Adrenal gland (tissue), 12 donors: ENCODE measurements around the gene PSMD6. TPM values are rescaled to one million over a fixed set of nuclear protein-coding genes. Genes with fewer than 3 reads are reported as not detected.

Experiments
- DNase-seq, 7 donors: peaks; one replicate each; pipeline ENCODE4 v3.0.0-alpha.2; 2019 to 2020
- H3K27ac ChIP-seq, 5 donors: fragments of 200-600 bp; sonication (generic) in 4 of 5; 1 replicate in 3 of 5; 2 replicates in 2 of 5; pipeline versions ENCODE4 v1.5.1 to v1.8.0; 2016 to 2020; ENCODE audit warnings: mild to moderate bottlenecking in 1 of 5
- H3K27me3 ChIP-seq: fragments of 200-600 bp; 2 replicates; pipeline ENCODE4 v1.8.0; 2021
- H3K36me3 ChIP-seq, 2 donors: fragments of 200-600 bp; replicated peaks in 1 of 2; 1 replicate in 1 of 2; 2 replicates in 1 of 2; pipeline versions ENCODE4 v1.5.1 to v1.8.0; 2018 to 2022
- H3K4me1 ChIP-seq, 2 donors: fragments of 200-600 bp; replicated peaks in 1 of 2; 1 replicate in 1 of 2; 2 replicates in 1 of 2; pipeline versions ENCODE4 v1.5.1 to v1.8.0; 2018 to 2021
- H3K4me3 ChIP-seq, 4 donors: fragments of 200-600 bp; sonication (generic) in 3 of 4; one replicate each; pipeline ENCODE4 v1.5.1; 2016 to 2018
- H3K9me3 ChIP-seq, 3 donors: fragments of 200-600 bp; sonication (generic) in 1 of 3; replicated peaks in 1 of 3; 1 replicate in 2 of 3; 2 replicates in 1 of 3; pipeline versions ENCODE4 v1.5.1 to v1.8.0; 2016 to 2021
- POLR2A ChIP-seq, 2 donors: fragments of 450-650 bp; IDR thresholded peaks; one replicate each; pipeline ENCODE4 v1.6.1; 2017; ENCODE audit warnings: antibody characterized with exemption in 2 of 2, mild to moderate bottlenecking in 2 of 2, moderate library complexity in 1 of 2
- WGBS, 4 donors: extraction: QIAGEN DNeasy Blood & Tissue Kit in 2 of 4; methylation state at CpG; one replicate each; pipeline versions ENCODE4 v1.1.5 to v1.1.7; 2013 to 2017; 5-methylcytosine and 5-hydroxymethylcytosine counted together
- intact Hi-C, 2 donors: fragments of 100-400 bp; cut with DNase I; formaldehyde crosslinking; loops; one replicate each; pipeline versions ENCODE4 v1.14.1 to v1.15.0; 2022 to 2023
- polyA plus RNA-seq, 3 donors: library from polyadenylated mRNA; stranded (reverse); fragments of 200-250 nt in 2 of 3; fragments of 350-450 nt in 1 of 3; fragmentation: Illumina TruSeq in 1 of 3; extraction: RNeasy Lipid Tissue Mini Kit (QIAGEN cat#74804) in 1 of 3; gene quantifications; one replicate each; pipeline ENCODE4 v1.2.3, GENCODE V29; 2013 to 2014
- total RNA-seq, 9 donors: library from RNA; depleted of rRNA in 4 of 9; stranded (reverse); fragments of >200 nt in 4 of 9; fragments of 120-200 nt in 1 of 9; fragmentation: NEBNext Ultra II Directional in 1 of 9; extraction: Animal tissue kit (Norgen Biotek cat#: 25700) in 1 of 9; gene quantifications; one replicate each; pipeline versions ENCODE4 v1.1.0 to v1.2.4, GENCODE V29; 2013 to 2023
- TF ChIP-seq, protein P1 (sequence below), 6 experiments: fragments of 450-650 bp in 4 of 6; fragments of 200-600 bp in 2 of 6; sonication (generic) in 1 of 6; IDR thresholded peaks; 1 replicate in 5 of 6; 2 replicates in 1 of 6; pipeline versions ENCODE4 v1.5.1 to v1.8.0; 2016 to 2021; ENCODE audit warnings: antibody characterized with exemption in 6 of 6, mild to moderate bottlenecking in 2 of 6, moderate library complexity in 1 of 6
- donor health status: healthy with polysubstance abuse.
- donor health status: Bipolar disorder and iron deficiency.
- donor health status: DM: yes; HTN: yes; CAD: no.
- donor health status: DM: no; HTN: no; CAD: no.
- donor health status: DM: no; HTN: no; CAD: no.
- donor health status: DM: yes; HTN: yes; CAD: no.

Gene PSMD6
- total and polyA plus RNA-seq, 12 donors = 52.8 to 206 (median 96.9) TPM

DNA sequence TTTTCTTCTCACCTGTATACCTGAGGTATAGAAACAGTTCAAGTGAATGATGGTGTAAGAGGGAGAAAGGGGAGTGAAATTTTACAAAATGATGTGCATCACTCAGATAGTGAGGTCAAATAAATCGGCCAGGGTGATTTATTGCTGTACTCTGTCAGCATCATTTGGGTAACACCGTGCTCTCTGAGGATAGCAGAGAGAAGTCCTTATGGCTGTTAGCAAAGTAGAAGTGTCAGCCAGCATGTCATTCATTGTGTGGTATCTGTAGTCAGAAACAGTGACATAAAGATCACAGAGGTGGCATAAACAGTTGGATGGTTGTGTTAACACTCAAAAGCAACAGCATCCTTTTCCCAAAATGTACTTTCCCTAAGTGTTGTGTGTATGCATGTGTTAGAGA, 53.4 kb downstream of the PSMD6 start:
- no peaks in the 10 kb centered on the region for H3K27me3 ChIP-seq
- H3K9me3 ChIP-seq = no peaks in the 10 kb centered on the region
- no peak for DNase-seq
- intact Hi-C loops = no loop called here
- WGBS, 4 donors = 15 to 29% (median 19%) methylated on average over 2 of the region's 2 CpGs
- H3K4me1 ChIP-seq = peaks cover 12 to 43% of the 10 kb centered on the region in 2 donors
- H3K4me3 ChIP-seq = no peak overlapping the region
- no peak overlapping the region for H3K27ac ChIP-seq
- H3K36me3 ChIP-seq = no peaks in the 10 kb centered on the region
- TF ChIP-seq, protein P1, sequence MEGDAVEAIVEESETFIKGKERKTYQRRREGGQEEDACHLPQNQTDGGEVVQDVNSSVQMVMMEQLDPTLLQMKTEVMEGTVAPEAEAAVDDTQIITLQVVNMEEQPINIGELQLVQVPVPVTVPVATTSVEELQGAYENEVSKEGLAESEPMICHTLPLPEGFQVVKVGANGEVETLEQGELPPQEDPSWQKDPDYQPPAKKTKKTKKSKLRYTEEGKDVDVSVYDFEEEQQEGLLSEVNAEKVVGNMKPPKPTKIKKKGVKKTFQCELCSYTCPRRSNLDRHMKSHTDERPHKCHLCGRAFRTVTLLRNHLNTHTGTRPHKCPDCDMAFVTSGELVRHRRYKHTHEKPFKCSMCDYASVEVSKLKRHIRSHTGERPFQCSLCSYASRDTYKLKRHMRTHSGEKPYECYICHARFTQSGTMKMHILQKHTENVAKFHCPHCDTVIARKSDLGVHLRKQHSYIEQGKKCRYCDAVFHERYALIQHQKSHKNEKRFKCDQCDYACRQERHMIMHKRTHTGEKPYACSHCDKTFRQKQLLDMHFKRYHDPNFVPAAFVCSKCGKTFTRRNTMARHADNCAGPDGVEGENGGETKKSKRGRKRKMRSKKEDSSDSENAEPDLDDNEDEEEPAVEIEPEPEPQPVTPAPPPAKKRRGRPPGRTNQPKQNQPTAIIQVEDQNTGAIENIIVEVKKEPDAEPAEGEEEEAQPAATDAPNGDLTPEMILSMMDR (IDR thresholded peaks at IDR 0.05) = no peak

DNA sequence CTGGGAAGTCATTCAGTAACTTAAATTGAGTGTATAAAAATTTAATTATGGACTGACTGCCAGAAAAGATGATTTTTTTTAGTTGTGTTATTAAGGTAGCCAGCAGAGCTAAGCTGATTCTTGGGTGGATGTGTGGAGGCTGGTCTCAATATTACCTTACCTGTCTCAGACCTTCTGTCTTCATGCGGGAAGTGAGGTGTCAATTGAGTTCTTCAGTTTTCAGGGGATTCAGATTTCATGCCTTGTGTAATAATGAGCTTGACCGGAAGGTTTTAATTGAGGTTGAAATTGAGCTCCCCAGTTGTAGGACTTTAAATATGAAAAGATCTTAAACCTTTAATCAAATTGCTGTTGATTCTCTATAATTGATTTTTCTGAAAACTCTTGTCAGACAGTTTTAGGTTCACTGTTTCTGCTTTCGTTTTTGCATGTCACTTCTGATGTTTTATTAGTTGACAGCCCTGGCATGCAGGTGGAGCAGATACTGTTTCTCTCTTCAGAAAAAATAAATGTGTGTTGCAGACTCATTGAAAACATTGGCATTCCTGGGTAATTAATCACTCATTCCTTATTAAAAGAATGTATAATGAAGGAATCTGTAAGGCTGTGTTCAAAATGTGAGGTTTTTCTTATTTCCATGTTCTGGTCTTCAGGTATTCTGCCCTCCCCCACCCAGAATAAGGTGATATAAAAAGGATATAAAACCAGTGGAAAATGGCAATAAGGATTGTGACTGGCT, 54.5 kb downstream of the PSMD6 start:
- Histone ChIP-seq H3K4me3 (no peak overlapping the region), H3K27me3 (no peaks in the 10 kb centered on the region), H3K27ac (peak overlapping the region in 2 of 5 donors; percentile 71), H3K36me3 (no peaks in the 10 kb centered on the region), H3K4me1 (peaks cover 12 to 45% of the 10 kb centered on the region in 2 donors), H3K9me3 (no peaks in the 10 kb centered on the region)
- 30 to 50% (median 43%) methylated on average over 3 of the region's 3 CpGs for WGBS, 4 donors
- intact Hi-C loops = no loop called here
- no peak for TF ChIP-seq POLR2A (IDR thresholded peaks at IDR 0.05)
- TF ChIP-seq, protein P1 (IDR thresholded peaks at IDR 0.05) = no peak
- no peak for DNase-seq

GRCh38 chr3:63967675-63968611, 55.4 kb downstream of the PSMD6 start:
- H3K27me3 ChIP-seq = no peaks in the 10 kb centered on the region
- peak overlapping the region in 1 of 4 donors; percentile 31 for H3K4me3 ChIP-seq
- no peaks in the 10 kb centered on the region for H3K9me3 ChIP-seq
- 21 to 40% (median 34%) methylated on average over 8 to 11 of the region's 11 CpGs for WGBS, 4 donors
- H3K27ac ChIP-seq = peak overlapping the region in 2 of 5 donors; percentile 71
- no peaks in the 10 kb centered on the region for H3K36me3 ChIP-seq
- peaks cover 12 to 45% of the 10 kb centered on the region in 2 donors for H3K4me1 ChIP-seq
- intact Hi-C loops = no loop called here
- DNase-seq = peak in 5 of 7 donors; percentile 28 to 44 (median 32)
- TF ChIP-seq, protein P1 (IDR thresholded peaks at IDR 0.05) = no peak
- no peak for TF ChIP-seq POLR2A (IDR thresholded peaks at IDR 0.05)

DNA sequence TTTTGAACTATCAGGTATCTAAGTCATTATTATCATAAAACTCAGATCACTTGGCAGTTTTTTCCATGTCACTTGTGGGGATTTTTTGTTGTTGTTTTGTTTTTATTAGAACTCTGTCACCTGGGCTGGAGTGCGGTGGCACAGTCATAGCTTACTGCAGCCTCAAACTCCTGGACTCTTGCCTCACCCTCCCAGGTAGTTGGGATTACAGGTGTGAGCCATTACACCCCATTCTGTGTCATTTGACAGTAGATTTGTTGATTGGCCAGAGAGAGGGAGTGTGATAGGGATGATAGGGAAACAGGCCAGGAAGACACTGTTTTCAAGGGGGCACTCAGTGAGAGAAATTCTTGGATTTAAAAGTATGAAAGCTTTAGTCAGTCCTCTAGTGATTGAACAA, 56.4 kb downstream of the PSMD6 start:
- Histone ChIP-seq H3K27ac (no peak overlapping the region), H3K27me3 (no peaks in the 10 kb centered on the region), H3K9me3 (no peaks in the 10 kb centered on the region), H3K4me1 (peaks cover 12 to 45% of the 10 kb centered on the region in 2 donors), H3K4me3 (no peak overlapping the region), H3K36me3 (no peaks in the 10 kb centered on the region)
- intact Hi-C loops = no loop called here
- no peak for DNase-seq
- 96 to 100% (median 98%) methylated on average over 1 of the region's 1 CpG for WGBS, 4 donors
- TF ChIP-seq, protein P1 (IDR thresholded peaks at IDR 0.05) = no peak
- no peak for TF ChIP-seq POLR2A (IDR thresholded peaks at IDR 0.05)
